HEK293 (cell line): ENCODE measurements around the gene YDJC.

Source experiments
- CTCF ChIA-PET: fragments of 350-600 bp; formaldehyde crosslinking; extraction: SDS; loops from one replicate; lab custom pipeline; 2021; ENCODE audit warnings: antibody characterized with exemption; lab: Yijun Ruan, JAX
- POLR2A ChIA-PET: fragments of 300-600 bp; formaldehyde crosslinking; extraction: SDS; loops from one replicate; lab custom pipeline; 2020; ENCODE audit warnings: antibody characterized with exemption, inconsistent platforms; lab: Yijun Ruan, JAX
- H3K27ac ChIP-seq: fragments of 200-500 bp; sonication (Bioruptor generic); 2 replicates; pipeline ENCODE4 v1.5.1; 2014; ENCODE audit warnings: low read depth, low read length, control low read depth, inconsistent platforms; ENCODE audit errors: extremely low read depth
- H3K36me3 ChIP-seq, 2 experiments: fragments of 200-500 bp in 1 of 2; sonication (Bioruptor generic) in 1 of 2; 1 replicate in 1 of 2; 2 replicates in 1 of 2; pipeline ENCODE4 v1.5.1; 2014 to 2017; ENCODE audit warnings: inconsistent platforms in 2 of 2, low read length in 2 of 2; ENCODE audit not compliant: control insufficient read depth in 2 of 2, insufficient read depth in 1 of 2
- H3K4me1 ChIP-seq: fragments of 200-500 bp; sonication (Bioruptor generic); 2 replicates; pipeline ENCODE4 v1.5.1; 2014; ENCODE audit warnings: mild to moderate bottlenecking, low read length, inconsistent platforms; ENCODE audit not compliant: control insufficient read depth, insufficient read depth
- H3K4me3 ChIP-seq: 2 replicates; pipeline ENCODE4 v1.5.1; 2011; ENCODE audit warnings: low read depth, mild to moderate bottlenecking, control low read depth, low read length, moderate library complexity
- H3K9me3 ChIP-seq: fragments of 200-500 bp; sonication (Bioruptor generic); 2 replicates; pipeline ENCODE4 v1.5.1; 2014; ENCODE audit warnings: low read depth, low read length, inconsistent platforms; ENCODE audit not compliant: control insufficient read depth, insufficient read depth
- GLIS1 ChIP-seq: fragments of 450-650 bp; formaldehyde crosslinking; IDR thresholded peaks from 2 replicates; pipeline ENCODE4 v1.5.1; 2016; ENCODE audit warnings: missing biosample characterization, missing genetic modification characterization
- KLF1 ChIP-seq: fragments of 450-650 bp; formaldehyde crosslinking; IDR thresholded peaks from 2 replicates; pipeline ENCODE4 v1.5.1; 2016; ENCODE audit warnings: missing biosample characterization, missing genetic modification characterization
- KLF16 ChIP-seq: fragments of 450-650 bp; formaldehyde crosslinking; IDR thresholded peaks from 2 replicates; pipeline ENCODE4 v1.5.1; 2017; ENCODE audit warnings: missing biosample characterization, missing genetic modification characterization
- KLF8 ChIP-seq: fragments of 450-650 bp; formaldehyde crosslinking; IDR thresholded peaks from 2 replicates; pipeline ENCODE4 v1.5.1; 2016; ENCODE audit warnings: missing biosample characterization, missing genetic modification characterization
- MYNN ChIP-seq: fragments of 450-650 bp; formaldehyde crosslinking; IDR thresholded peaks from 2 replicates; pipeline ENCODE4 v1.5.1; 2016; ENCODE audit warnings: missing biosample characterization, missing genetic modification characterization, borderline replicate concordance
- WT1 ChIP-seq: fragments of 450-650 bp; formaldehyde crosslinking; IDR thresholded peaks from 2 replicates; pipeline ENCODE4 v1.5.1; 2016; ENCODE audit warnings: missing biosample characterization, missing genetic modification characterization
- YY1 ChIP-seq: fragments of 450-650 bp; formaldehyde crosslinking; IDR thresholded peaks from 2 replicates; pipeline ENCODE4 v1.5.1; 2018; ENCODE audit warnings: missing biosample characterization, missing genetic modification characterization
- ZFP37 ChIP-seq: fragments of 450-650 bp; formaldehyde crosslinking; IDR thresholded peaks from 2 replicates; pipeline ENCODE4 v1.5.1; 2016; ENCODE audit warnings: missing biosample characterization, missing genetic modification characterization
- ZIC2 ChIP-seq: fragments of 450-650 bp; formaldehyde crosslinking; IDR thresholded peaks from 2 replicates; pipeline ENCODE4 v1.5.1; 2016; ENCODE audit warnings: missing biosample characterization, missing genetic modification characterization
- ZNF10 ChIP-seq: fragments of 450-650 bp; formaldehyde crosslinking; IDR thresholded peaks from 2 replicates; pipeline ENCODE4 v1.5.1; 2017; ENCODE audit warnings: missing biosample characterization, missing genetic modification characterization
- ZNF140 ChIP-seq: fragments of 450-650 bp; formaldehyde crosslinking; IDR thresholded peaks from 2 replicates; pipeline ENCODE4 v1.5.1; 2016; ENCODE audit warnings: missing biosample characterization, missing genetic modification characterization
- ZNF169 ChIP-seq: fragments of 450-650 bp; formaldehyde crosslinking; IDR thresholded peaks from 2 replicates; pipeline ENCODE4 v1.5.1; 2016; ENCODE audit warnings: missing biosample characterization, missing genetic modification characterization
- ZNF223 ChIP-seq: fragments of 450-650 bp; formaldehyde crosslinking; IDR thresholded peaks from 2 replicates; pipeline ENCODE4 v1.5.1; 2016; ENCODE audit warnings: missing biosample characterization, missing genetic modification characterization
- ZNF274 ChIP-seq, 2 experiments: fragments of 200-500 bp in 1 of 2; fragments of 450-650 bp in 1 of 2; sonication (Bioruptor generic) in 1 of 2; formaldehyde crosslinking in 1 of 2; IDR thresholded peaks; 2 replicates each; pipeline versions ENCODE4 v1.5.1 to v1.6.1; 2014 to 2016; ENCODE audit warnings: borderline replicate concordance in 1 of 2, inconsistent platforms in 1 of 2, low read length in 1 of 2, missing biosample characterization in 1 of 2, missing genetic modification characterization in 1 of 2
- ZNF292 ChIP-seq: fragments of 450-650 bp; formaldehyde crosslinking; IDR thresholded peaks from 2 replicates; pipeline ENCODE4 v1.5.1; 2016; ENCODE audit warnings: low read depth, missing biosample characterization, missing genetic modification characterization, borderline replicate concordance
- ZNF404 ChIP-seq: fragments of 450-650 bp; formaldehyde crosslinking; IDR thresholded peaks from 2 replicates; pipeline ENCODE4 v1.5.1; 2017; ENCODE audit warnings: missing biosample characterization, missing genetic modification characterization
- ZNF529 ChIP-seq: fragments of 450-650 bp; formaldehyde crosslinking; IDR thresholded peaks from 2 replicates; pipeline ENCODE4 v1.5.1; 2017; ENCODE audit warnings: missing genetic modification characterization, missing biosample characterization; ENCODE audit not compliant: insufficient replicate concordance
- ZNF561 ChIP-seq: fragments of 450-650 bp; IDR thresholded peaks from 2 replicates; pipeline ENCODE4 v1.5.1; 2018; ENCODE audit warnings: missing biosample characterization, missing genetic modification characterization, borderline replicate concordance
- ZNF585B ChIP-seq: fragments of 450-650 bp; formaldehyde crosslinking; IDR thresholded peaks from 2 replicates; pipeline ENCODE4 v1.5.1; 2016; ENCODE audit warnings: missing biosample characterization, missing genetic modification characterization
- ZNF621 ChIP-seq: fragments of 450-650 bp; formaldehyde crosslinking; IDR thresholded peaks from 2 replicates; pipeline ENCODE4 v1.5.1; 2017; ENCODE audit warnings: missing biosample characterization, missing genetic modification characterization
- ZNF776 ChIP-seq: fragments of 450-650 bp; formaldehyde crosslinking; IDR thresholded peaks from 2 replicates; pipeline ENCODE4 v1.5.0; 2017; ENCODE audit warnings: missing biosample characterization, missing genetic modification characterization, borderline replicate concordance
- ZSCAN5A ChIP-seq: fragments of 450-650 bp; formaldehyde crosslinking; IDR thresholded peaks from 2 replicates; pipeline ENCODE4 v1.5.1; 2016; ENCODE audit warnings: missing biosample characterization, missing genetic modification characterization

The YDJC gene

GRCh38 chr22:21672107-21672629 lies 42.3 kb upstream of the YDJC start:
- CTCF ChIA-PET = interaction anchor here (0.6 kb wide), 1 partner anchor 50 kb away, joined by 3 read pairs; no protein-coding TSS in a partner anchor
- H3K4me3 ChIP-seq = no peak overlapping the region
- TF ChIP-seq ZNF561 (tag by site-specific recombination) = no peak
- no peak for TF ChIP-seq KLF8 (tag by site-specific recombination)
- TF ChIP-seq KLF16 (tag by site-specific recombination) = no peak
- TF ChIP-seq, all 188 proteins: peak for 0
- Histone ChIP-seq H3K27ac (no peak overlapping the region), H3K9me3 (no peaks in the 10 kb centered on the region), H3K36me3 (peaks cover 4 to 64% of the 10 kb centered on the region in 2 experiments; a peak in 2 of 3 replicates), H3K4me1 (no peaks in the 10 kb centered on the region)
- POLR2A ChIA-PET = no interaction called here

GRCh38 chr22:21669026-21669425 lies 39.2 kb upstream of the YDJC start:
- H3K36me3 ChIP-seq = peaks cover 0 to 43% of the 10 kb centered on the region in 2 experiments; a peak in 2 of 3 replicates
- no peak overlapping the region for H3K4me3 ChIP-seq
- H3K9me3 ChIP-seq = no peaks in the 10 kb centered on the region
- H3K27ac ChIP-seq = no peak overlapping the region
- no peaks in the 10 kb centered on the region for H3K4me1 ChIP-seq
- TF ChIP-seq KLF1 (tag by site-specific recombination) (no peak), ZSCAN5A (tag by site-specific recombination) (no peak), ZNF529 (tag by site-specific recombination) (no peak), ZNF292 (no peak), GLIS1 (tag by site-specific recombination) (no peak), ZNF140 (tag by site-specific recombination) (no peak)
- POLR2A ChIA-PET = no interaction called here
- CTCF ChIA-PET = interaction anchor here (0.7 to 0.8 kb wide), 2 partner anchors 38 to 1923 kb away, joined by 3 to 5 read pairs; no protein-coding TSS in a partner anchor

GRCh38 chr22:21666786-21667185 lies 37.0 kb upstream of the YDJC start:
- no peaks in the 10 kb centered on the region for H3K4me1 ChIP-seq
- H3K27ac ChIP-seq = no peak overlapping the region
- POLR2A ChIA-PET = interaction anchor here (0.8 to 2.2 kb wide), 5 partner anchors 9 to 564 kb away, joined by 3 to 13 read pairs (median 5); partner anchors contain the start of gene YPEL1
- peaks cover 0 to 20% of the 10 kb centered on the region in 2 experiments; a peak in 2 of 3 replicates for H3K36me3 ChIP-seq
- CTCF ChIA-PET = no interaction called here
- H3K4me3 ChIP-seq = peak overlapping the region; percentile 75
- TF ChIP-seq ZNF585B (tag by site-specific recombination) (no peak), ZNF776 (tag by site-specific recombination) (no peak), MYNN (no peak), ZNF621 (tag by site-specific recombination) (no peak), ZNF274 (IDR thresholded peaks at IDR 0.05; ENCODE audit: low read length) (no peak), ZNF274 (tag by site-specific recombination; IDR thresholded peaks at IDR 0.05; ENCODE audit: borderline replicate concordance) (no peak), ZFP37 (tag by site-specific recombination) (no peak), ZIC2 (tag by site-specific recombination) (no peak), ZNF223 (no peak), ZNF10 (tag by site-specific recombination) (no peak), ZNF169 (tag by site-specific recombination) (no peak), WT1 (no peak), ZNF404 (tag by site-specific recombination) (no peak), YY1 (no peak)
- H3K9me3 ChIP-seq = no peaks in the 10 kb centered on the region
